ENCODE results near the gene KCTD2.

DNA sequence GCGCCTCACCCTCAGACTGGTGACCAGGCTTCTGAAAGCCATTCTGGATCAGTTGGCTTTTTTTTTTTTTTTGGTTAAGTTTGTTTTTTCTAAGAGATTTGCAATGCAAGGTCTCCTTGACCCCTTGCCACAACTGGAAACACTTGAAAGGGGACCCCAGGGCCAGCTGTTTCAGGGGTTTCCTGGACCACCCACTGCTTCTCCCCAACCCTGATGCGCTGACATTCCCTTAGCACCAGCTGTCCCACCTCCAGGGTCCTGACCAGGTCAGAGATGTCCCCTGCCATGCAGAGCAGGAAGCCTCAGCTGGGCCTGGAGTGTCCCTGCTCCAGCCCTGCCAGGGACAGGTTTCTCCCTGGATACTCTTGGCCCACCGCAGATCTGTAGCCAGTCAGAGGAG, 42.7 kb upstream of the KCTD2 start:
- no peak for TF ChIP-seq EP300 (IDR thresholded peaks at IDR 0.05)
- TF ChIP-seq, protein P1, sequence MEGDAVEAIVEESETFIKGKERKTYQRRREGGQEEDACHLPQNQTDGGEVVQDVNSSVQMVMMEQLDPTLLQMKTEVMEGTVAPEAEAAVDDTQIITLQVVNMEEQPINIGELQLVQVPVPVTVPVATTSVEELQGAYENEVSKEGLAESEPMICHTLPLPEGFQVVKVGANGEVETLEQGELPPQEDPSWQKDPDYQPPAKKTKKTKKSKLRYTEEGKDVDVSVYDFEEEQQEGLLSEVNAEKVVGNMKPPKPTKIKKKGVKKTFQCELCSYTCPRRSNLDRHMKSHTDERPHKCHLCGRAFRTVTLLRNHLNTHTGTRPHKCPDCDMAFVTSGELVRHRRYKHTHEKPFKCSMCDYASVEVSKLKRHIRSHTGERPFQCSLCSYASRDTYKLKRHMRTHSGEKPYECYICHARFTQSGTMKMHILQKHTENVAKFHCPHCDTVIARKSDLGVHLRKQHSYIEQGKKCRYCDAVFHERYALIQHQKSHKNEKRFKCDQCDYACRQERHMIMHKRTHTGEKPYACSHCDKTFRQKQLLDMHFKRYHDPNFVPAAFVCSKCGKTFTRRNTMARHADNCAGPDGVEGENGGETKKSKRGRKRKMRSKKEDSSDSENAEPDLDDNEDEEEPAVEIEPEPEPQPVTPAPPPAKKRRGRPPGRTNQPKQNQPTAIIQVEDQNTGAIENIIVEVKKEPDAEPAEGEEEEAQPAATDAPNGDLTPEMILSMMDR (IDR thresholded peaks at IDR 0.05): no peak

All from stomach (tissue), 4 donors.